GM19328 (cell line): Measurements from ENCODE around the gene ZFAND3.

ENCODE experiments used
- ATAC-seq: cut with Tn5 transposase; IDR thresholded peaks from one replicate; pipeline ENCODE4 v1.9.1; 2021; ENCODE audit warnings: mild to moderate bottlenecking, moderate library complexity; ENCODE audit not compliant: unreplicated experiment

Gene ZFAND3

DNA sequence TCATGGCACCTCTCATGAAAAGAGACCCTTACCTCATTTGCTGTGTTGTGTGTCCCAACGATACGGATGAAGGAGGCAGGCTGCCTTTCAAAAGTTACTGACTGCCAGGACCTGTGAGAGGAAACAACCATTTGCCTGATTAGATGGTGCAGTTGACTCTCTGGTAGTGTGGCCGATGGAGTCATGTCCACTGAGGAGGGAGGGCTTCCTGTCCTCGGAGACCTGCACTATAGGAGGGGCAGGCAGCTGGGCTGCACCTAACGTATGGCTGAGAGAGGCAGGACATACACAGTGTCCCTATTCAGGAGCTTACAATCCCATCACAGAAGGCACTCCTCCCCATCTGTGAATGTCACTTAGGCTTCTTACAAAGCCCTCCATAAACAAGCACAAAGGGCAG is 373.0 kb downstream of the ZFAND3 start:
- no peak for ATAC-seq

DNA sequence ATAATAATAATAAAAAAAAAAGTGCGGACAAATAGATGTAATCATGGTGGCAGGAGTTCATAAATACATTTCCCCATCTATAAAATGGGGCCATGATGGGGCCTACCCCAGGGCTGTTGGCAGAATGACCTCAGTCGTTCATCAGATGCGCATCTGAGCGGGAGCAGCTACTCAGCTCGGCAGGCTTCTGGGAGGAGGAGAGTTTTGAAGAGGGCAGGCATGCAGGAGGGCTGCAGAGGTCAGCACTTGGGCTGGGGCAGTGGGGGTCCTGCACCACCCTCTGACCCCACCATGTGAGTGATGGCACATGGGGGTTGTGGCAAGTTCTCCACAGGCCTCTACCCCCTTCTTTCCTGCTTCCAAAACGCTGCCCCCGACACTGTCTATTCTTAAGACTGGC is 373.5 kb downstream of the ZFAND3 start:
- ATAC-seq: no peak

DNA sequence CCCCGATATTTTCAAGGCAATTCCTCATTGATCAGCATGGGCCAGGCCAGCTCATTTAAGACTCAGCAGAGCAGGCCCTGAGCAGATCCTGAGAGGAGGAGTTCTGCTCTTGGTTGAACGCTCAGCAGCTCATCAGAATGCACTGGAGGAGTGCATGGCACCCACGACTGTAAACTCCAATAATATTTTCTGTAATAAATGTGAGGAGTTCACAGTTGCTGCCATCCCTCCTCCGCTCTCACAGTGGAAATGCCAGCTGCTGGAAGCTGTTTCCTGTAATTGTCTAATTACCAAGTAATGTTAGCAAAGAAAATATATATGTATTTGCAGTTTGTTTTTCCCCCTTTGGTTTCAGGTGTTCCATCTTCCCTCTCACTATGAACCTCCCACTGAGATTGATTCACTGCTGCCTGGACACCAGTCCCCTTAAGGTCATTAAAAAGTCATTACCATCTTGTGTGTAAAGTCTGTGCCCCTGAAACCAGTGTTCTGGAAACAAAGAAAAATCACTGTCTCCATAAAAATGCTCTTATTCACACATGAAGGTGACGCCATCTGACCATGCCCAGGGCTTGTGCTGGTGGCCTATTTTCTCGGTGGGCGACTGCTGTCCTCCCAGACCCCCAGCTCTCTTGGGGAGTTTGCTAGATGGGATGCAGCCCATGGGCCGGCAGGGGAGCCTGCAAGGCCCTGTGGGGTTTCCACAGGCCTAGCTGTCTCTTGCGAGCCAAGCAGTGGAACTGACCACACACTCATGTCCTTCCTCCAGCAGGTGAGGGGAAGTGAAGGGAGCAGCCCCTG is 374.2 kb downstream of the ZFAND3 start:
- no peak for ATAC-seq

DNA sequence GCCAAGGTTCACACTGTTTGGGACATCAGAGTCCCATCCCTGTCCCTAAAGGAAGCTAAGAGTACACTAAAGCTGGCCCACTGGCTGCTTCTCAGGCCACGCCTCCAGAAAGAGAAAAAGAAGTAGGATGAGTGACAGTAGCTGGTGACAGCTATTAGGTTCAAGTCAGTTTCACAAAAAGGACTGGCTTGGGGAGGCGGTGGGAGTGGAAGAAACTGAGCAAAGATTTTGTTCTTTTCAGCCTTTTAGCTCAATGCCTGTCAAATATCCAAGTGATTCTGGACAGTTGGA is 374.7 kb downstream of the ZFAND3 start:
- no peak for ATAC-seq

DNA sequence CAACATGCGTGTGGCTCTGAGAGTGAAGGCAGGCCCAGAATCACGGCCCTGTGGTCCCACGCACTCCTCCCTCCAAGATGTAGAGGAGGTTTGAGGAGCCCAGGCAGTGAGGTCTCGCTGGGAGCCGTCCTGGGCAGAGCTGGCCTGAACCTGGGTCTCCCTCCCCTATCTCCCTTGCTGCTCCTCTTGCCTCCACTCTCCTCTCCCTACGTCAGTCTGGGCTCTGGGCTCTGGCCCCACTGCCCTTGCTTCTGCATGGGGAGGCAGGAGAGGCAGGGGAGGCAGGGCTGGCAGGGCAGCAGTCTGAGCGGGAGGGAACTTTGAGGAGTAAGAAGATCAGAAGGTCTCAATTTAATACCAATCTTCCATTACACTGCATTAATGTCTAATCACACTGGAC is 375.1 kb downstream of the ZFAND3 start:
- ATAC-seq: no peak

DNA sequence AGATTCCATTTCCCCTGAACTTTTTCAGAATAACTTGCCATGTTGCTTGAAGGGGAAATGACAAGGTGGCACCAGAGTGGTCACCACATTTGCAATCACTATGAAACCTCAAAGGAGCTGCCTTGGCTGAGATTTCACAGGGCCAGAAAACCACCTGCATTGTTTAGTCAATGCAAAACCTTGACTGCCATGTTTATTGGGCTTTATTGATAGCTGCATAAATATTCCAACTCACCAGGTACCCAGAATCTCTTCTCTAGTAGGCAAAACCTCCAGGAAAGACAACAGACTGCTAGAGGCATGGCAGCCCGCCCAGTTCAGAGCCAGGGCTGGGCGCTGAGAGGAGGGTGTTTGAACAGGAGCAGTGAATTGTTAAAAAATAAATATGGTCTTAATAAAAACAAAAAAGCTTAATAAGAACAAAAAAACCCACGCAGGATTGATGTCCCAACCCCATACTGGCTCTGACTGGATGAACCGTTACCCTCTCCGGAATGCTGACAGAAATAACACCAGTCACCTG is 375.6 kb downstream of the ZFAND3 start:
- no peak for ATAC-seq

DNA sequence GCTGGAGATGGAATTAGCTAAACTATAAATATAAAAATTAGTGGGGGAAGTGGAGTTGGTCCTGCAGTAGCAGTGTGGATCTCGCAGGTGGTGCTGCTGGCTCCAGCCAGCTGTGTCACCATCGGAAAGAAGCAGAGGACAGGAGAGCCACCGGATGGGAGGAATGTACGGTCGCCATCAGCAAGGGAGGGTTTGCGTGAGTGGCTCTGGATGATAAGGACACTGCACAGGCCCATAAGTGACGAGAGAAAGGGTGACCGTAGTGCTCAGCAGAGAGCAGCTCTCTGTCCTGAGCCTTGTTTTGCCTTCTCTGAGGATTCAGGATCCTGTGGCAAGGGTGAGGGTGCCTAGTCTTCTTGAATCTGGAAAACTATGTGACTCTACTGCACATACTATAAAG is 378.7 kb downstream of the ZFAND3 start:
- no peak for ATAC-seq
